Stimulated activated CD8-positive, alpha-beta memory T cell treated with anti-CD3 and anti-CD28 coated beads, Interleukin-4, amount 100 ng/mL, for 24 hours (primary cell): ENCODE measurements around the gene INS.

ENCODE experiments used
- DNase-seq: peaks from one replicate; pipeline ENCODE4 v3.0.0-alpha.2; 2020; ENCODE audit warnings: low read depth

Gene INS

DNA sequence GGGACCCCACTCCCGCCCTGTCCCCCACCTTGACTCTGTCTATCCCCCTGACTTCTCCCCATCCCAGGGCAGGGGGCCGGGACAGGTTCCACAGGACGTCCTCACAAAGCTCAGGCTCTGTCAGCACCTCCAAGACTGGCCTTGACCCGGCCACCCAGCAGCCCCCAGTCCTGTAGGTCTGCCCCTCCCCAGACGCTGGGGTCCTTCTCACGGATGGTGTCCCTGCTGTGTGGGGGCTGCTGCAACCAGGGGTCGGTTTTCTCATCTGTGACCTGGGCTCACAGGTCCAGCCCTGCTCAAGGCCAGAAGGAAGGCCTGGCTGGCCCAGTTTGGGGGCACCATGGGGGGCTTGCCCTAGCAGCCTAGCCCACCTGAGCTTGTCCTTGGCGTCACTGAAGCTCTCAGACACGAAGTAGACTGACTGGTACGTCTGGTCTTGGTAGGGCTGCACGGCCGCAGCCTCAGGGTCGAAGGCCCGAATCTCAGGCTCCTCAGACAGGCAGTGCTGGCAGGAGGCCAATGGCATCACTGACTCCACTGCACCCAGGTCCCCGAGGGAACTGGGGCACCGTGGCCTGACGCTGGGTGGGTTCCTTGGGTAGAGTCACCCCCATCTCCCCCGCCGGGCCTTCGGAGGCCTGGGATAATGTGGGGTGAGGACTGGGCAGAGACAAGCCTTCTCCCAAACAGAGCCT lies 4.0 kb upstream of the INS start:
- no peak for DNase-seq

DNA sequence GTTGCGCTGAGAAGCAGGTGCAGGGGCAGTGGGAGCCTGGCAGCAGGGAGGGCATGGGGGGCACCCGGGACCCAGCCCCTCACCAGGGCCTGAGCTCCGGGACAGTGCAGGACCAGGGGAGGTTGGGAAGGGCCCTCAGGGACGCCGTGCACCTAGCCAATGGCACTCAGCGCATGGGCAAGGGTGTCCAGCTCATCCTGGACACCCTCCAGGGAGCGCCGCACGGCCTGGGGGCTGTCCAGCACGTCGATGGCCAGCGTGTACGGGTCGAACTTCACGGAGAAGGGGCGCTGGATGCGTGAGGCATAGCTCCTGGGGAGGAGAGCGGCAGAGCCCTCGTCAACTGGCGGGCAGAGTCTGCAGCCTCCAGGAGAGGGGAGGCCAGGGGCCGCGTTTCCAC lies 3.1 kb upstream of the INS start:
- no peak for DNase-seq

DNA sequence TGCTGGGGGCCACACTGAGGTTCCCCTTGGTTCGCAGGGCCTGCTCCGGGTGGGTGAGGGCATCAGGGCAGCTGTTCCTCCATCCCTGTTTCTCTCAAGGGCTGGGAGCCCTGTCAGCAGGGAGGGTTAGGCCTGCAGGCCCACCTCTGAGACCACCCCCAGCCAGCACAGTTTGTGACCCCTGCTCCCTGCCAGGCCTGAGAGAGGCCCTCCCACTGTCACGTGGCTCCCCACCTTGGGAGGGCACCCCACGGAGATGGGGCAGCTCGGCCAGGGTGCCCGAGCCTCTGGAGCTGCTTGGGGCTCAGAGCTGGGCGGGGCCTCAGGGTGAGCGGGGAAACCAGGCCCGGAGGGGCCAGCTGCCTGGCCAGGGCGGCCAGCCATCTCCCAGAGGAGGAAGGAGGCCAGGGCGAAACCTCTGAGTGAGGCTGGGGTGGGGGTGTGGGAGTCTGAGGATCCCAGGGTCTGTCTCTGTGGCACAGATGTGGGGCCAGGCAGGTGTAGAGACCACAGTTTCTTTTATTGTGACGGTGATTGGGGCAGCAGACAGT lies 2.5 kb upstream of the INS start:
- no peak for DNase-seq

GRCh38 chr11:2159536-2160413 lies 1.2 kb downstream of the INS start:
- DNase-seq, result no peak

DNA sequence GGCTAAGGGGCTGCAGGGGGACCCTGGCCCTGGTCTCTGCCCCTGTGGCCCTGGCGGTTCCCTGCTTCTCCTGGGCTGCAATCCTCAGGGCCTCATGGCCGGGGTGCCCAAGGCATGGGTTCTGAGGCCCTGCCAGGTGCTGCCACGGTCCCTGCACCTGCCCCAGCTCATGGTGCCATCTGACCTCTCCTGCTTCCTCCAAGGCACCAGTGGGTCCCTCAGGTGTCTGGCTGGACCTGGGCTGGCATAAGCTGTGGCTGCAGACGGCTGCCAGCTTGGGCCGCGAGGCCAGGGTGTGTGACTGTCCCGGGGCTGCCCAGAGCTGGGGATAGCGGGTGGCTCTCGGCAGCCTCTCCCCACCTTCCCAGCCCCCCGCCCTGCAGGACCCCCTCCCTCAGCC lies 2.0 kb downstream of the INS start:
- DNase-seq, result no peak

GRCh38 chr11:2158296-2158737 lies 2.7 kb downstream of the INS start:
- no peak for DNase-seq

DNA sequence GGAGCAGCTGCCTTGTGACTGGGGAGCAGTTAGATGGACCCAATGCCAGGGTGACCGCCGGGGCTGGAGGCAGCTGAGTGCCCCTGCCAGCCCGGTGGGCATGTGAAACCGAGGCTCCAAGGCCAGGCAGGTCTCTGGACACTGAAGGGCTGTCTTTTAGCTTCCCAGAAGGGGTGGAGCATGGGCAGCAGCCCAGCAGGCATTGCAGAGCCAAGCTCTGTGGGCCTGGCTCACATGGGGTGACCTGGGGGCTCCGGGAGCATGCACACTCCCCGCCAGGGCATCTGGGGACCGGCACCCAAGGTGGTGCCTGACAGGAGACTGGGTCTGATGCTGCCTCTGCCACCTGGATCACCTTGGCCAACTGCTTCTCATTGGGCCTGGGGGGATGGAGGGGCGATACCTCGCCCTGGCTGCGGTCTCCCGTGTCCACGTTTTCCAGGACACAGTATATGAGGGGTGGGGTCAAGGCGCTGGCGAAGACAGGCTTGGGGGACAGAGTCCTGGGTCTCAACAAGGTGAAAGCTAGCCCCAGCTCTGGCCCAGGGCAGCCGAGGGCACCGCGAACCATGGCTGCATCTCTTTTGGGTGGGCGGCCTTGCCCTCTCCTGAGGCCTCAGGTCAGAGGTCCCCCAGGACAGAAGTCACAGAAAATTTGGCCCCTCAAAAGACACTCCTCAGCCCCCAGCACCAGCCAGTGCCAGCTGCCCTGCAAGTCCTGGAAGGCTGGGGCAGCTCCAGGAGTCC lies 3.5 kb downstream of the INS start:
- no peak for DNase-seq

DNA sequence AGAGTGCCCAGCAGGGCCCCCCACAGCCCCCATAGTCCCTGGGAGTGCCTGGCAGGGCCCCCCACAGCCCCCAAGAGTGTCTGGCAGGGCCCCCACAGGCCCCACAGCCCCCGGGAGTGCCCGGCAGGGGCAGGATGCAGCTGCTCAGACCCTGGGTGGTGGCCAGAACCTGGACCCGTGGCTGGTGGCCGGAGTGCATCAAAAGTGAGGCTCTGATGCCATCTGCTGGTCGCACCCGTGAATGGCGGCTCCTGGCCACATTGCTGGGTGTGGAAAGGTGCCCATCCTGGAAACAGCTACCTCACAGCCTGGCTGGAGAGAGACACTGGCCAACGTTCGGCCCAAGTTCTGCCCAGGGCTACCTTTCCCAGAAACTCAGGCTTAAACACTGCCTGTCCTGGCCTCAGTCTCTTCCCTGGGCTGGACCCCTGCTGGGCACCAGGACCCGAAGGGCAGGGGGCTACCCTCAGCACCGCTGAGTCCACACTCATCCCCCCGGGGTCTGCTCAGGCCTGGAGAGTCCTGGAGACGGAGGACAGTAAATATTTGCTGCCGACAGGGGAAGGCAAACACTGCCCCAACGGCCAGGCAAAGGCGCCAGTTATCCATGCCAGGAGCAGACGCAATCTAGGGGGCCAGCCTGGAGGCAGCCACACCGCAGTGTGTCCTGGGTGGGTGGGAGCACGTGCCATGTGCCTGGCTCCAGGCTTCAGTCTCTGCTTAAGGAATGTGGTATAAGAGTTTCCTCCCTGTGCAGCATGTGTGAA lies 4.4 kb downstream of the INS start:
- DNase-seq, result peak; percentile 31

GRCh38 chr11:2155511-2155910 lies 5.5 kb downstream of the INS start:
- no peak for DNase-seq

DNA sequence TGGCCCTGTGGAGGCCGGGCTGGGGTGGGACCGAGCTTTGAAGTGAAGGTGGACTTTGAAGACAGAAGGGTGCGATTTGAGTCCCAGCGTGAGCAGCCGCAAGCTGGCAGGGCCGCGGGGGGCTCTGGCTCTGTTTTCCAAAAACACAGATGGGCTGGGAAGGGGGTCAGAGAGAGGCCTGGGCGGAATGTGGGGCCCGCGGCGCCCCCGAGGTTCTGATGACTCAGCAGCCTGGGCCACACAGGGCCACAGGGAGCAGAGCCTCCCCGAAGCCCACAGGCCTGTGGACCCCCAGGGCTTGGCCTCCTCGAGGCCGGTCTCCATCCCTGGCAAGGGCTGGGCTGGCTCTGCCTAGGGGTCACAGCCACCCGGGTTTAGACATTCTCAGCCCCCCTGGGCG lies 6.1 kb downstream of the INS start:
- DNase-seq, result no peak

- no peak for DNase-seq
These were observed 6.8 kb downstream of the INS start for GRCh38 chr11:2154195-2154585.

- no peak for DNase-seq
These were observed 7.3 kb downstream of the INS start for GRCh38 chr11:2153581-2154194.

DNA sequence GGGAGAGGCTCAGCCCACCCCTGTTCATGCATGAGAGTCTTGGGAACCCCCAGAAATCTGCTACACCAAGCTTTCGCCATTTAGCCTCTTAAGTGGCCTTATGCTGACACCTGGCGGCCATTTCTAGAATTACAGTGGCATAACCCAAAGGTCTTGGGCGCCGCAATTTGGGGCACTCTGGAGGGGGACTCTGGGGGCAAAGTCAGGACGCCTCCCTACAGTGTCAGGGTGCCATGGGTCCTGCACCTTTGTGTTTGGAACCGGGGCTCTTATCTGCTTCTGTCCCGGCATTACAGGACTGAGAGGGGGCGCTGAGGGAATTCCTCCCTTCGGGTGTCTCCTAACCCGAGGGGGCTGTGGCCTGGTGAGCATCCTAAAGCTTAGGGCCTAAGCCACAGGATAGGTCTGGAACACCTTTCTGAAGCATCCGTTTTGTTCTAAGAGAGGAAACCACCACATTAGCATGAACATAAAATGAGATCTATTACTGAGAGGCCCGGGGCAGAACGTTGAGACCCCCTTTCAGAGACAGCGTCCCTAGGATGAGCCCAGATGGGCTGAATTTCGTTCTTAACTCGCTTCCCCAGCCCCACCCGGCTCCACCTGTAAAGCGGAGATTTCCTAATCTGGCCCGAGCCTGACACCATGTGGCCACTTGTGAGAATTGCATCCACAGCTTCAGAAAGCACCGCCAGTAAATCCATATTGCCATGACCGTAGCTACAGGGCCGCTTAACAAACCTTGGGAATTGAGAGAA lies 9.3 kb downstream of the INS start:
- DNase-seq, result peak; percentile 62

DNA sequence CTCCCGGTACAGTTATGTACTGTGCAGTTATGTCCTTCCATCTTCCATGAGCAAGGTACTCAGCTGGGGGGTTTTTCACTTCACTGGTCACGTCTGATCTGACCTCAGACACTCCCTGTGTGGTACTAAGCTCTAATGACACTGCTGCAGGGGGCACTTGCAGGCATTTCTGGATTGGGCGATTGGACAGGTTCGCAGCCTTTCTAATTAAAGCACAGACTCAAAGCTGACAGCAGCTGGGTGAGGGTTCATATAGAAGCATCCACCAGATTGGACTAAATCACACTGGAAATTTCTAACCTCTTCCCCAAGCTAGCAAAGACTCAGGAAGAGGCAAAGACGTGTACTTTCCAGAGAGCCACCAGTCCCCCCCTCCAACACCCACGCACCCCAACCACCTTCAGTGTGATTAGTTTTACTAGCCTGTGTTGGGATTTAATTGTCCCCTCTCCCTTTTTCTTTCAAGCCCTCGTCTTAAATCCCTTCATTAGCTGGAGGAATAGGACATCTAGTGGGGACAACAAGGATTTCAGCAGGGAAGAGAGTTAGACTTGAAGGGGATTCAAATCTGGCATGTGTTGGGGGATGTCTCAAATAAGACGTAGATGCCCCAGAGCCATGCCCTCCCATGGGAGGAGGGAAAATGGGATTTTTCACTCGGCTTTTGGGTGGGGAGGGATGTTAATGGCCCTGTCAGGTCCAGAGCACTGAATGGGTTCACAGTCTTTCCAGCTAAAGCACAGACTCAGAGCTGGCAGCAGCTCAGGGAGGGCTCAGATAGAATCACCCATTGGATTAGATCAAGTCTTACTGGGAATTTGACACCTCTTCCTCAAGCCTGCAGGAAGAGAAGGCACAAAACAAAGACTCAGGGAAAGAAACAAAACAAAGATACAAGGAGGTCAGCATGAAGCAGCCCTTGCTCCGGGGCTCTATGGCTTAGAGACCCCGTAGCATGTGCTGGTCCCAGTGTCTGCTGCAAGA lies 10.9 kb downstream of the INS start:
- DNase-seq, result no peak

DNA sequence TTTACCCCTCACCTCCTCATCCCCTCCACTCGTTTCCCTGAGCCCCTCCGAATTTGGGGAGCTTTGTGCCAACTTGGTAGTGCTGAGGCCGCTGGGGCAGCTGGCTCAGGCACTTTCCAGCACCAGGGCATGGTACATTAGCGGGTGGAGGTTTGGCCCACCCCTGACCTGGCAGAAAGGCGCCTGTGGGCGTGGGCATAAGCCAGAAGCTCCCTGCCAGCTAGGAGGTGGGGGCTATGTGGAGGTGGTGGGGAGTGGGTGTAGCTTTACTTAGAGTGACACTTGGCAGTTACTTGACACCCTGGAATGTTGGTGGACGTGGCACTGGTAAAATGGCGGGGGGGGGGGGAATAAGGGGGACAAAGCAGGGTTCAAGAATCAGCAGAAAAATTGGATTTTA lies 11.5 kb downstream of the INS start:
- no peak for DNase-seq

- DNase-seq, result no peak
These were observed 12.4 kb downstream of the INS start for GRCh38 chr11:2148595-2148994.

- DNase-seq, result no peak
These were observed 13.6 kb downstream of the INS start for GRCh38 chr11:2147391-2147790.

DNA sequence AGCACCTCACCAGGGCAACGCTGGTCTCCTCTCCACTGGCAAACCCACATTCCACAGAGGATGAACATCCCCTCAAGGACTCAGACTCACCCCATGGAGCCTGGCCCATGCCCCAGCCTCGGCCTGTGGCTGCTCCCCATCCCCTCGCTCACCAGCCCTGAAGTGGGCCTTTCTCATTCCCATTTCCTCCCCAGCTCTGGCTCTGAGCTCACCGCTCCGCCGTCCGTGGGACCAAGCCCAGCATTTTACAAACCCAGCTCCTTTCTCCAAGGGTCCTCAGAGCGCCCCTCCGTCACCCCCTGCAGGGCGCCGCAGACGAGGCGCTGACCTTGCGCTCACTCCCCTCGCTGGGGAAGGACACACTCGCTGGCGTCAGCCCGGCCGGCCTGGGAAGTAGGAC lies 15.0 kb downstream of the INS start:
- no peak for DNase-seq

GRCh38 chr11:2144544-2145248 lies 16.3 kb downstream of the INS start:
- DNase-seq, result no peak
